Muscle of back (tissue), 13 donors: Measurements from ENCODE around the gene TENT5A. TPM values are rescaled to one million over a fixed set of nuclear protein-coding genes. Genes with fewer than 3 reads are reported as not detected.
"Not testable (repeated sequence)": the region's sequence is repeated elsewhere in the genome, so short reads cannot be mapped to it uniquely, and the experiment has no call there.

Experiments
- DNase-seq, 3 donors: peaks; one replicate each; pipeline versions ENCODE4 v3.0.0 to v3.0.0-alpha.2; 2013
- long read RNA-seq, 9 donors: transcript quantifications; one replicate each; lab custom pipeline, GENCODE V29; 2026
- polyA plus RNA-seq, 10 donors: library from polyadenylated mRNA; unstranded; fragments of 120-200 nt; gene quantifications; one replicate each; pipeline ENCODE4 v1.2.1, GENCODE V29; 2013; ENCODE audit not compliant: insufficient read length in 10 of 10

TENT5A gene
- 10 to 100 TPM in 8 of 10 donors, 1 to 10 TPM in 2; 8.6 to 24.9 (median 12.3) TPM for polyA plus RNA-seq
- long read RNA-seq, donor 1, full-length matches to known transcripts, result 5 of 5 reads
- long read RNA-seq, donor 1, partial matches to known transcripts, result 0 of 5 reads
- long read RNA-seq, donor 1, other reads (novel, unspliced or antisense), result 0 of 5 reads
- long read RNA-seq, donor 2, full-length matches to known transcripts, result 3 of 3 reads
- long read RNA-seq, donor 2, partial matches to known transcripts, result 0 of 3 reads
- long read RNA-seq, donor 2, other reads (novel, unspliced or antisense), result 0 of 3 reads
- long read RNA-seq, donor 3, result 0 reads
- long read RNA-seq, donor 4, full-length matches to known transcripts, result 5 of 5 reads
- long read RNA-seq, donor 4, partial matches to known transcripts, result 0 of 5 reads
- long read RNA-seq, donor 4, other reads (novel, unspliced or antisense), result 0 of 5 reads
- long read RNA-seq, donor 5, full-length matches to known transcripts, result 3 of 3 reads
- long read RNA-seq, donor 5, partial matches to known transcripts, result 0 of 3 reads
- long read RNA-seq, donor 5, other reads (novel, unspliced or antisense), result 0 of 3 reads
- long read RNA-seq, donor 6, full-length matches to known transcripts, result 6 of 6 reads
- long read RNA-seq, donor 6, partial matches to known transcripts, result 0 of 6 reads
- long read RNA-seq, donor 6, other reads (novel, unspliced or antisense), result 0 of 6 reads
- long read RNA-seq, donor 7, full-length matches to known transcripts, result 2 of 2 reads
- long read RNA-seq, donor 7, partial matches to known transcripts, result 0 of 2 reads
- long read RNA-seq, donor 7, other reads (novel, unspliced or antisense), result 0 of 2 reads
- long read RNA-seq, donor 8, full-length matches to known transcripts, result 4 of 4 reads
- long read RNA-seq, donor 8, partial matches to known transcripts, result 0 of 4 reads
- long read RNA-seq, donor 8, other reads (novel, unspliced or antisense), result 0 of 4 reads
- long read RNA-seq, donor 9, result 0 reads

DNA sequence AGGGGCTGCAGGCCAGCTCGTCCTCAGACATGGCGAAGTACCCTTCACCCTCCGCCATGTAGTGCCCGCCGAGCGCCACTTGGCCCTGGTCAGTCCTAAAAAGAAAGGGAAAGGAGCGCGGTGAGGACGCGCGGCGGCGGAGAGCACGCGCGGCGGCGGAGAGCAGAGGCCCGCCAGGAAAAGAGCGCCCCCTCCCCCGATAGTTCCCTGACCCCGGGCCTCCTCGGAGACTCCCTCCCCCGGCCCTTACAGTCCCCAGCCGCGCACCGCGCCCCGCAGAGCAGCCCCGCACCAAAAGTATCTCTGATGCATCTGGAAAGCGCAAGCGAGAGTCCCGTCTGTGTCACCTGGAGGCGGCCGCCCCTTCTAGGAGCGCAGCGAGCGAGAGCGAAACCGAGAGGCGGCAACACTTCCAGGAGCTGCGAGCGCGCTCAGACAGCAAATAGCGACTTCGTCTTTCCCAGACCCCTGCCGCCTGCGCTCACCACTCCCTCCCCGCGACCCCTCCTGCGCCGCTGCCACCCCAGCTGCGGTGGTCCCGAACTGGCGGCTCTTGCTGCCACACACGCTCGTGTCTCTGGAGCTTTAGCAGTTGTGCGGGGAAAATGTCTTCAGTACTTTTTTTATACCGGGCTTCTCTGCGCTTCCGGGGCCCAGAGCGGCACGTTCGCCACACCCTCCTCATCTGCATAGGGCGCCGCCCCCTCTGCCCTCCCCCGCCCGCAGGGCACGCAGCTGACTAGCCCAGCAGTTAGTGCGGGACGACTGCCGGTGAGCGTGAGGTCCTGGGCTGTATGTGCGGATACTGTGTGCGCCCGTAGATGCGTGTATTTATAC is at the start of gene TENT5A:
TSS of gene TENT5A (minus strand) at position 598 of the 837 bp plus-strand sequence. CDS start at position 58, 540 bp downstream.
- DNase-seq, result peak; percentile 92 to 97 (median 93)

DNA sequence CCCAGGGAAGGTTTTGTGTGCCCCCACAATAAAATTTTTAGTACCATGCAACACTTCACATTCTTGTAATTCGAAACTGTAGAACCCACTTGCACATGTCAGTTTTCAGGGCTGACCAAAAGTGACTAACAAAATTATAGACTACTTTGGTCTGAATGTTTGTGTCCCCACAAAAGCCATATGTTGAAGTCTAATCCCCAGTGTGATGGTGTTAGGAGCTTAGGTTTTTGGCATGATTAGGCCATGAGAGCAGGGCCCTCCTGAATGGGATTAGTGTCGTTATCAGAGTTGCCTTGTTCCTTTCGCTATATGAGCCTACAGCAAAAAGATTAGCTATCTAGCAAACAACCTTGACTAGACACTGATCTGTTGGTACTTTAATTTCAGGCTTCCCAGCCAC is 49.0 kb upstream of the TENT5A start:
- DNase-seq, result no peak

DNA sequence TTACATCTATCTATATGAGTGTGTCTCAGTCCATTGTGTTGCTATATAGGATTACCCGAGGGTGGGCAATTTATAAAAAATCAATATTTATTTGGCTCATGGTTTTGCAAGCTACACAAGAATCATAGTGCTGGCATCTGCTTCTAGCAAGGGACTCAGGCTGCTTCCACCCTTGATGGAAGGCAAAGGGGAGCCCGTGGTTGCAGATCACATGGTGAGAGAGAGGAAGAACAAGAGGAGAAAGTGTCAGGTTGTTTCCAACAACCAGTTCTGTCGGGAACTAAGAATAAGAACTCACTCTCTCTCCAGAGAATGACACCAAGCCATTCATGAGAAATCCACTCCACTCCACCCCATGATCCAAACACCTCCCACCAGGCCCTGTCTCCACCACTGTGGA is 48.2 kb upstream of the TENT5A start:
- no peak for DNase-seq

DNA sequence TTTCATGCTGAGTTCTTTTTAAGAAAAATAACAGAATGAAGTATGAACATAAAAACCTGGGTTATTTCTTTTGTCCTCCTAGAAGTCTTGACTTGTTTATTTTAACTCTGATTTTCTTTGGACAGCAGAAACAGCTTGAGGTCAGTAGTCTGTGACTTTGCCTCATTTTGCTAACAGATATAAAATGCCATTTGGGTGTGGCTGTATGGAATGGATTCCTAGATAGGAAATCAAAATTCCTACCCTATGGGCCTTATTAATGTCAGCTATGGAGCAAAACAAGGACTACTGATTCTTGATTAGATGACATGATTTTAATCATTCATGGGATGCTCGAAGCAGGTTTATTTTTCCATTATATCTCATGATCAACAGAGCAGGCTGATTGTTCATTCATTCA is 46.8 kb upstream of the TENT5A start:
- no peak for DNase-seq

DNA sequence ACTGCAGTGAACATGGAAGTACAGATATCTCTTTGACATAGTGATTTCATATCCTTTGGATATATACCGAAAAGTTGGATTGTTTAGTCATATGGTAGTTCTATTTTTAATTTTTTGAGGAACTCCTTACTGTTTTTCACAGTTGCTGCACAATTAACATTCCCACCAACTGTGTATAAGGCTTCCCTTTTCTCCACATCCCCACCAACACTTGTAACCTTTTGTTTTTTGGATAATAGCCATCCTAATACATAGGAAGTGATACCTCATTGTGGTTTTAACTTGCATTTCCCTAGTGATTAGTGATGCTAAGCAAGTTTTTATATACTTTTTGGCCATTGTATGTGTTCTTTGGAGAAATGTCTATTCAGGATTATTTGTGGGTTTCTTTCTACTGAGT is 45.1 kb upstream of the TENT5A start:
- DNase-seq, result no peak

DNA sequence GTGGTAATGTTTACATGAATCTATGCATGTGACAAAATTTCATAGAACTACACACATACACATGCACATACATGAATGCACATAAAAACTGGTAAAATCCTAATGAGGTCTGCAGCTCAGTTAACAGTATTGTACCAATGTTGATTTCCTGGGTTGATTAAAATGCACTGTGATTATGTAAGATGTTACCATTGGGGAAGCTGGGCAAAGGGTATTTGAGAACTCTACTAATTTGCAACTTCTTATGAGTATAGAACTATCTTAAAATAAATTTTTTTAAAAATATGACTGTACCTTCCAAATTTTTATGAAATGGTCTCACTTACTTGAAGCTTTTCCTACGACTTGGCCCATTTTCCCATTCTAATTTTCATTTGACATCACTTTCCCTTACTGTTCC is 43.4 kb upstream of the TENT5A start:
- DNase-seq, result no peak

DNA sequence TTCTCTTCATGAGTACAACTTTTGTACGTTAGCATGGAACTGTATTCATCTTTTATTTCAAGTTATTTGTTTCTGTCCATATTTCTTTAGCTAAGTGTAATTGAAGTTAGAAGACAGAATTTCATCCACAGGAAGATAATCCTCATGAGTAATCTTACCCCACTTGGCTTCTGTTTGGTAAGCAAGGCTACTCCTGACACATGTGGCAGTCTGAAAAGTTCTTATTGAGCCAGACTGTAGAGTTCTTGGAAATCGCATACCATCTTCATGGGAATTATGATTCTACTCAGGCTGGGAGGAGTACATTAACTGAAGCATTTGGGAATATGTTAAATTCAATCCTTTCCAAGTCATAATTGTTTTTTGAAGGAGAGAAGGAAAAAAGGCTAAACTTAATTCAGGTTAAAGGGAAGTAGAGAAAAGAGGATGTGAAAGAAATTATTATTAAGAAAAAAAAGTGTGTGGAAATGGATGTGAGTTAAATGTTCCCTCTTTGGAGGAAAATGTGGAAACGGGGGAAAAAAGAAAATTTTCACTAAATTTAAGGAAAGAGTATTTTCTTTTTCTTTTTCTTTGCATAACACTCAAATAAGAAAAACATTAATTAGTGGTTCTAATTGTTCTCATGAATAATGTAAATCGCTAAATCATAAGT is 41.5 kb upstream of the TENT5A start:
- no peak for DNase-seq

DNA sequence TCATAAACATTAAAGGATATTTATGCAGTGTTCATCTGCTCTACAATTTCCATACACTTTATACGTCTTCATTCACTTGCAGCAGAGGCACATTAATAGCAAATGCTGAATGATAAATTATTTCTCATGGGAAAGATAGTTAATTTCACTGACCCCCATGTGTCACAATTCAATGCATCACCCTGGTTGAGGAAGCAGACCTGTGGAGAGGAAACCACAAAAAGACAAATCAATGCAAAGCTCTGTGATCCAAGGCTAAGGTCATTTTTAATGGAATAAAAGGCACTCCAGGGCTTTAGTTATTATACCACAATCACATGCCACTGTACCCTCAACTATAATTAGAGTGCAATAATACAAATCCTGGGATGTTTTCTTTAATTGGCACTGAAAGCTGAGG is 40.3 kb upstream of the TENT5A start:
- DNase-seq, result no peak

DNA sequence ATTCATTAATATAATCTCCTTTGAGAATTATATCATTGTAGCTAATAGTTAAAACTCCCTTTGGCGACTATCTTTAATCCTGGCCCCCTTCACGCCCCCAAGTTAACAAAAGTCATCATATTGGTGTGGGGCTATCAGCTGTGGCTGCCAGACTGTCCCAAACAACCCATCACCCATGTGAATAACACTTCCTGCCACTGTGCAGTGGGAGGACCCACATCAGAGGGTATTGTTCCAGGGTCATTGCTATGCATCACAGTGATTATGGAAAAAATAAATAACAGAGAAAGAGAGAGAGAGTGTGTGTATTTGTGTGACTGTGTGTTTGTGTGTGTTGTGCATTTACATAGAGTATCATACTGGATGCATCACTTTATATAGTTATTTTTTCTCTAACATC is 39.3 kb upstream of the TENT5A start:
- DNase-seq, result no peak

DNA sequence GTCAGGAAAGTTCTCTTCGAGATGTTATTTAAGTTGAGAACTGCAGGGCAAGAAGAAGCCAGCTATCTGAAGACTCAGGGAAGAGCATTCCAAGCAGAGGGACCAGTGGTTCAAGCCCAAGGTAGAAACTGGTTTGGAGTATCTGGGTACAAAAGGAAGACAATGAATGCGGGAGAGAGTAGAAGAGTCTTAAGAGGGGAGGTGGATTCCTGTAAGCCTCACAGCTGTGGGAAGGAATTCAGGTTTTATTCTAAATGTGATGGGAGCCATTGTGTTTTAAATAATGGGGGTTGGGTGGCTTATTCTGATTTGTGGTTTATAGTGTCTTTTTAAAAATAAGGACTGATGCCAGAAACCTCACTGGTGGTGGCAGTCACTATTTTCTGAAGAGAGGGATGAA is 37.6 kb upstream of the TENT5A start:
- DNase-seq, result no peak

DNA sequence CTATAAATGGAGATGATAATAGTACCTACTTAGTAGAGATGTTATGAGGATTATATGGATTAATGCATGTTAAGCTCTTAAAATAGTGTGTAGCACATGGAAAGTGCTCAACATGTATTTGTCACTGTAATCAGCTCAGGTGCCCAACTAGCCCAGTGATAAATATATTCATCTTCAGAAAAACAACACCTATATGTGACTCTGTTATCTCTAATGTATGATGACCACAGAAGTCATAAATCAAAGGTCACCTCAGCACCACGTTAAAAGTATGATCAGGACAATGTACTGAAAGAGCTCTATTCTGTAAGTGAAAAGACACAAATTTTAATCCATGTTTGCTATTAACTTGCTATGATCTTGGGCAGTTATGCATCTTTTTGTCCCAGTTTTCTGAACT is 36.8 kb upstream of the TENT5A start:
- no peak for DNase-seq

DNA sequence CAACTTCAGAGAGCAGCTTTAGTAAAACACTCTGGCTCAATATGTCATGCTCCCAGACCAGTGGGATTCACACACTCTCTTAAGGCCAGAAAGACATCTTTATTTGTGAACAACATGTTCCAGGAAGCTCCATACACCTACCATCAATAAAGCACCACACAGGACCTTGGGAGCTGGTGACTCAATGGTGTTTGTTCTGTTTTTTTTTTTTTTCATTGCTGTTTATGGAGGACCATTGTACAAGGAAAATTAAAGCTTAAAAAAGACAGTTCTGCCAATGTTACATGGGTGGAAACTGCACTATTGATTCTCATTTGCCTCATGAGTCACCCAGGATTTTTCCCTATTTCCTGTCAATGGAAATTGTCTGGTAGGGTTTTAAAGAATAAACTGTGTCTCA is 36.3 kb upstream of the TENT5A start:
- DNase-seq, result no peak

DNA sequence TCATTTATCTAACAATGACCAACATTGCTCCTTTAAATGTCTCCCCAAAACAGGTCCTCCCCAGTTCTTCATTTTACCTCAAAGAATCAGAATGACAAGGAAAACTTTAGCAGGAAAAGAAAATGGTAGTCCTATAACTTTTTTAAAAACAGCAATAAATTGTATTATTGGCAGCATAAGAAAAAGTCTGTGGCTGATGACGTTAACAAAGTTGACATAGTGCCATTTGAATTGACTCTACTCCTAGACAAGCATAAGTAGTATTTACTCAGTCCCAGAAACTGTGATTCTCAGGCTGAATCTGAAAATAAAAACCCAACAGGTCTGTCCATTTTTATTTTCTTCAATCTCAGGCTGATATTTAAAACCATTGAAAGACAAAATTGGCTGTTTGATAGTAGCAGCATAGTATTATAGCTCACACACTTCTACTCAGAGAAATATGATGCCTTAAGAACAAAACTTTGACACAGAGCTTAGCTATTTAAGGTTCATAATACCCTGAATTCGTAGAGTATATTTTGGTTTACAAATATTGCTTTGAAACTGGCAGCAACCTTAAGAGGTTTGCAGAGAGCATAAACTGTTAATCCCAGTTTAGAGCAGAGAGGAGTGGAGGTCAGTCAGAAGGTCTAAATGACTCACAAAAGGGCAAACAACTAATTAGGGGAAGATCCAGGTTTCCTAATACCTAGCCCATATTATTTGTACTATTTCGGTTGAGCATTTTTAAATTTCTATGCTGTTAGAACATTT is 35.0 kb upstream of the TENT5A start:
- peak in 1 of 3 donors; percentile 21 for DNase-seq

DNA sequence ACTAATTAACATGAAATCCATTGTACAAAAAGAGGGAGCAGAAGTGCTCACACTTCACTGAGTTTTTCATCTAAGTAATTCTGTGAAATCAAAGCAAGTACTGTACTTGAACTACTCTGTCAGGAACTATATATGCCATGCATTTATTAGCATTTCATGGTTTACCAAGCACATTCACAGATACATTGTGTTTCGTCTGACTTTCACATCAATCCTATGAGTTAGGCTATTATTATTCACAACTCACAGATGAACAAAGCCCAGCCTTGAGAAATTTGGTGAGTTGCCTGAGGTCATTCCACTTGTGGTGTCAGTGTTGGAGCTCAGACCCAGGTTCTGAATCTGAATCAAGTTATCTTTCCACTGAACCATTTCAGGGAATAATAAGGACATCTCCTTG is 33.7 kb upstream of the TENT5A start:
- DNase-seq, result no peak

DNA sequence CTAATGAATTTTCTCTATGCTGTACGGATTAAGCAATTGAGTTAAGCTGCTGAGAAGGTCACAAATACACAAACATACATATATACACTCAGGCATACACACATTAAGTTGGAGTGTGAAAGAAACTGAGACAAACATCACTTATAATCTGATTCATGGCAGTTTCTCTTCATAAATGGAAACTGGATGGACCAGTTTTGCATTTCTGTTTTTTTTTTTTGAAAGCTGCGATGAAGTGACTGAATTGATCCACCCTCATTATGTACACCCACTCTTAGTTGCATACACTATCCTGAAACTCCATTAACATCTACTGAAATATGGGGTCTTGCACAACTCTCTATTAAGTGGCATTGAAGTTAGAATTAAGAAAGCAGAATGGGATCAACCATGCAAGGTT is 32.9 kb upstream of the TENT5A start:
- DNase-seq, result no peak

DNA sequence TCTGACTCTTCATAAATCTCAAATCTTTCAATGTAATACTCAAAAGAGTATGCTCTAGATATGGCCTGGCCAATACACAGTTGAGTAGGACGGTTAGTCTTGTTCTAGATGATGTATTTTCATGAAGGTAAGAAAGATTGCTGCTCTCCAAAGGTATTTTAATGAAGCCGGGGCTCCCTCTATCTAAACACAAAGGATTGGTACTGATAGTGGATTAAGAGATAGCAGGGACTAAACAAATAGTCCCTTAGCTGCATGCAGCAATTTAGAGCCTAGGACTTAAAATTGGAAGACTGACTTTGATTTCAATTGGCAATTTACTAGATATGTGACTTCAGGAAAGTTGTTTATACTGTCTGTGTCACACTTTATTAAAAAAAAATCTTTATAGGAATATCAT is 31.4 kb upstream of the TENT5A start:
- DNase-seq, result no peak

DNA sequence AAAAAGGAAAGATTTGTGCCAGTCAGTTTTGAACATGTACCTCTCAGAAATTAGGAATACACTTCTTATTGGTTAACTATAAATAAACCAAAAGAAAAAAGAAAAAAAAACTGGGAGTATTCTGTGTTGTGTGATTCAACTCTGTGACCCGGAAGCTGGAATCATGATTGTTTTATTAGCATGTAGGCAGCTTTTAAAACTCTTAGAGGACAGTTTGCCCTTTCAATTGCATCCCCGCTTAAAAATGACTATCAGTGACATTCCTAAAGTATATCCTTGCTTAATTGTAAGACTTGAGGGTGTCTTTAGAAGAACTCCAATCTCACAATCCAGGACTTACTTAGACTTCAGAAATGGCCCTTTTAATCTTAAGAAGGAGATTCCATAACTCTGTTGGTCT is 29.1 kb upstream of the TENT5A start:
- no peak for DNase-seq

DNA sequence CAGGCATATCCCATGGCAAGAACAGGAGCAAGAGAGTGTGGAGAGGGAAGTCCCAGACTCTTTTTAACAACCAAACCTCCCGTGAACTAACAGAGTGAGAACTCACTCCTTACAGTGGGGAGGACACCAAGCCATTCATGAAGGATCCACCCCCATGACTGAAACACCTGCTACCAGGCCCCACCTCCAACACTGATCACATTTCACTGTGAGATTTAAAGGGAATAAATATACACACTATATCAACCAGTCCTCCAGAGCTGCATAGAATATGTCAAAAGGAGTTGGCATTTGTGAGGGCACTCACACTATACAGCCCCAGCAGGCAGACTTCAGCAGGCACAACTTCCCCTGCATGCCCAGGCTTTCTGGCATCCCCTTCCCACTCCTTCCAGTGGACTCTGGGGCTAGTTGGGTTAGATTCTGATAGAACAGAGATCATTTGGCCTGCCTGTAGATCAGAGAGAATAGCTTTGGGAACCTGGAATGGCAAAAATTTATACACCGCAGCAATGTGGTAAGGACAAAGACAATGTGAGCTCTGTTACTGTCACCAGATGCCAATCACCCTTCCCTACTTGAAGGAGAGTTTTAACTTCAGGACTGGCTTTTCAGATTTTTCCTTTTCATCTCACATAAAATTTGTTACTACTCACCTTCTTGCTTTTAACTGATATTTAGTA is 25.2 kb upstream of the TENT5A start:
- DNase-seq, result no peak

DNA sequence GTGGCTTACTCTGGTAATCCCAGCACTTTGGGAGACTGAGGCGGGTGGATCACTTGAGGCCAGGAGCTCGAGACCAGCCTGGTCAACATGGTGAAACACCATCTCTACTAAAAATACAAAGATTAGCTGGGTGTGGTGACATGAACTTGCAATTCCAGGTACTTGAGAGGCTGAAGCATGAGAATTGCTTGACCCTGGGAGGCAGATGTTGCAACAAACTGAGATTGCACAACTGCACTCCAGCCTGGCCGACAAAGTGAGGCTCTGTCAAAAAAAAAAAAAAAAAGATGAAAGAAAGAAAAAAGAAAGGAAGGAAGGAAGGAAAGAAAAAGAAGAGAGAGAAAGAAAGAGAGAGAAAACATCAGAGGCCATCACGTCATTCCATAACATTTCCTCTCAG is 23.7 kb upstream of the TENT5A start:
- not testable (repeated sequence) for DNase-seq

DNA sequence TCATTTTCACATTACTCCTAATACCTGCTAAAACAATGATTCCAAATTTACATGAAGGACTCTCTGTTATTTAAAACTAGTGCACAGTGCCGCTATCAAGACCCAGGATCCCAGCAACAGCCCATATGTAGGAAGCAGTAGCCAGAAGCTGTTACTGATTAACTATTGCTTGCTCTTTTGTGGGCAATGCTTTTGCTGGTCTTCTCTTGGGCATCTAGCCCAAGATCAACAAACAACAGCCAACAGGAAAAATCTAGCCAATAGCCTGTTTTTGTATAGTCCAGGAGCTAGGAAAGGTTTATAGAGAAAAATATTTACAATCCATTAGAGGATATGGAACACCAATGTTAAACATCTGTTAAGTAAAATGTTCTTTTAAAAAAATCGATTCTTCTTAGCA is 22.1 kb upstream of the TENT5A start:
- no peak for DNase-seq
